ENCODE results near the gene SCARB2.

DNA sequence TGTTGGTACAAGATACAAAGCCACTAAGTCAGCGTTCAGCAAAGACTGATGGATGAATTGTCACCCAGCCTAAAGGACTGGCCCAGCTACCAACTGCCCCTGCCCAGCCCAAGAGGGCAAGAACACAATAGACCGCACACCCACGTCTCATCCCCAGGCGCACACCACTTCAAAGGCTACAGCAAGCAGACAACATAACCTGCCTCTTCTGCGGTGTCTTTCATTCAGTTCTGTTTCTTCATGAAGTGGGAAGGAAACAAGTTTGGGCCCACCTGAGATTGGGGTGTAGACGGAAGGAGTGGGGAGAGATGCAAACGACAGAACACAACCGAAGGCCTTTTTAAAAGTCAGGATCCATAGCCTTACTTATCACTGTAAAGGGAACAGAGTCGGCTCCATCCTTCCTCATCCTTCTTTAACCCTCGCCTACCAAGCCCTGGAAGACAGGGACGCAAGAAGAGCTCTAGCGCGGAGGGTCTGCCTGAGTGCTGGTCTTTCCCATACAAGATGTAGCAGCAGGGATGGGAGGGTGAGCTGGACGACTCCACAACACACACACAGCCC, 691 bp downstream of the SCARB2 start:
- TF ChIP-seq, protein P1, sequence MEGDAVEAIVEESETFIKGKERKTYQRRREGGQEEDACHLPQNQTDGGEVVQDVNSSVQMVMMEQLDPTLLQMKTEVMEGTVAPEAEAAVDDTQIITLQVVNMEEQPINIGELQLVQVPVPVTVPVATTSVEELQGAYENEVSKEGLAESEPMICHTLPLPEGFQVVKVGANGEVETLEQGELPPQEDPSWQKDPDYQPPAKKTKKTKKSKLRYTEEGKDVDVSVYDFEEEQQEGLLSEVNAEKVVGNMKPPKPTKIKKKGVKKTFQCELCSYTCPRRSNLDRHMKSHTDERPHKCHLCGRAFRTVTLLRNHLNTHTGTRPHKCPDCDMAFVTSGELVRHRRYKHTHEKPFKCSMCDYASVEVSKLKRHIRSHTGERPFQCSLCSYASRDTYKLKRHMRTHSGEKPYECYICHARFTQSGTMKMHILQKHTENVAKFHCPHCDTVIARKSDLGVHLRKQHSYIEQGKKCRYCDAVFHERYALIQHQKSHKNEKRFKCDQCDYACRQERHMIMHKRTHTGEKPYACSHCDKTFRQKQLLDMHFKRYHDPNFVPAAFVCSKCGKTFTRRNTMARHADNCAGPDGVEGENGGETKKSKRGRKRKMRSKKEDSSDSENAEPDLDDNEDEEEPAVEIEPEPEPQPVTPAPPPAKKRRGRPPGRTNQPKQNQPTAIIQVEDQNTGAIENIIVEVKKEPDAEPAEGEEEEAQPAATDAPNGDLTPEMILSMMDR (IDR thresholded peaks at IDR 0.05), result no peak
- TF ChIP-seq POLR2A (IDR thresholded peaks at IDR 0.05), result no peak
